HepG2 (cell line): ENCODE measurements around the gene PGS1. TPM values are rescaled to one million over a fixed set of nuclear protein-coding genes. Genes with fewer than 3 reads are reported as not detected.

Source experiments
- EEA1 ChIP-seq: sonication (generic); formaldehyde crosslinking; IDR thresholded peaks from 2 replicates; pipeline ENCODE4 v1.5.1; 2020; ENCODE audit warnings: mild to moderate bottlenecking, missing genetic modification reagents, borderline replicate concordance
- GRHL1 ChIP-seq: sonication (generic); formaldehyde crosslinking; conservative IDR thresholded peaks from 2 replicates; pipeline ENCODE4 v1.8.0; 2022; ENCODE audit warnings: missing genetic modification reagents
- MED13 ChIP-seq: sonication (generic); formaldehyde crosslinking; IDR thresholded peaks from 2 replicates; pipeline ENCODE4 v1.5.0; 2020; ENCODE audit warnings: missing genetic modification reagents
- REPIN1 ChIP-seq: sonication (generic); formaldehyde crosslinking; IDR thresholded peaks from 2 replicates; pipeline ENCODE4 v1.8.0; 2022; ENCODE audit warnings: missing genetic modification reagents, low read depth, mild to moderate bottlenecking, borderline replicate concordance
- REST ChIP-seq, 2 experiments: IDR thresholded peaks; 2 replicates each; pipeline ENCODE4 v1.6.1; 2011 to 2012; ENCODE audit warnings: low read length in 2 of 2, borderline replicate concordance in 1 of 2, low read depth in 1 of 2, mild to moderate bottlenecking in 1 of 2, moderate library complexity in 1 of 2
- TCF7L2 ChIP-seq: IDR thresholded peaks from 2 replicates; pipeline ENCODE4 v1.6.1; 2011; ENCODE audit warnings: mild to moderate bottlenecking, low read depth, low read length, moderate library complexity
- TRAFD1 ChIP-seq: sonication (generic); formaldehyde crosslinking; IDR thresholded peaks from 2 replicates; pipeline ENCODE4 v1.5.1; 2020; ENCODE audit warnings: missing genetic modification reagents, mild to moderate bottlenecking, borderline replicate concordance
- ZBTB49 ChIP-seq: sonication (generic); formaldehyde crosslinking; IDR thresholded peaks from 2 replicates; pipeline ENCODE4 v1.4.0; 2020; ENCODE audit warnings: missing genetic modification reagents, borderline replicate concordance
- ZFP36 ChIP-seq: fragments of 150-350 bp; IDR thresholded peaks from 2 replicates; pipeline ENCODE4 v1.6.1; 2018; ENCODE audit warnings: borderline replicate concordance, low read length, low read depth; ENCODE audit not compliant: partially characterized antibody
- ZNF639 ChIP-seq: conservative IDR thresholded peaks from 2 replicates; pipeline ENCODE4 v1.6.1; 2018; ENCODE audit warnings: missing genetic modification reagents
- ZNF670 ChIP-seq: sonication (generic); formaldehyde crosslinking; IDR thresholded peaks from 2 replicates; pipeline ENCODE4 v1.8.0; 2022; ENCODE audit warnings: mild to moderate bottlenecking, missing genetic modification reagents, borderline replicate concordance
- ZNF766 ChIP-seq: sonication (generic); formaldehyde crosslinking; IDR thresholded peaks from 2 replicates; pipeline ENCODE4 v1.5.0; 2020; ENCODE audit warnings: missing genetic modification reagents, borderline replicate concordance
- ZNF784 ChIP-seq: sonication (generic); formaldehyde crosslinking; IDR thresholded peaks from 2 replicates; pipeline ENCODE4 v1.5.1; 2020; ENCODE audit warnings: missing genetic modification reagents, mild to moderate bottlenecking, borderline replicate concordance
- ZSCAN21 ChIP-seq: sonication (generic); formaldehyde crosslinking; IDR thresholded peaks from 2 replicates; pipeline ENCODE4 v1.8.0; 2022; ENCODE audit warnings: mild to moderate bottlenecking, missing genetic modification reagents, moderate library complexity, borderline replicate concordance
- polyA plus RNA-seq, 8 experiments: library from polyadenylated mRNA; depleted of rRNA in 3 of 8; stranded (reverse) in 7 of 8; unstranded in 1 of 8; fragments of >200 nt; fragmentation: Illumina TruSeq in 4 of 8; extraction: Trizol in 4 of 8; gene quantifications; 2 replicates each; pipeline versions ENCODE4 v1.2.1 to v1.2.3, GENCODE V29; 2011 to 2016; ENCODE audit warnings: low read depth in 4 of 8, missing spikeins in 1 of 8, mixed read lengths in 1 of 8; ENCODE audit not compliant: insufficient read depth in 1 of 8
- total RNA-seq, 5 experiments: library from RNA; depleted of rRNA; stranded (reverse); fragments of >200 nt; fragmentation: Illumina TruSeq; extraction: Trizol; gene quantifications; 2 replicates each; pipeline ENCODE4 v1.2.3, GENCODE V29; 2016; ENCODE audit warnings: low read depth in 1 of 5

PGS1 gene
- total and polyA plus RNA-seq, 2 of the 13 experiments (the other 11 are each of a cell fraction or from before 2014, with no cell fraction given) = 25.9 to 31.5 TPM

- TF ChIP-seq GRHL1 (CRISPR knock-in tag) (no peak), TRAFD1 (CRISPR knock-in tag) (no peak), ZNF766 (no peak), ZSCAN21 (CRISPR knock-in tag) (peak; percentile 90; the same call in 1 of the 2 replicates), ZFP36 (no peak), REST (IDR thresholded peaks at IDR 0.05; ENCODE audit: borderline replicate concordance in 1 of 2, low read depth in 1 of 2, low read length in 2 of 2) (peak in 1 of 2 experiments; percentile 67; a peak in 1 of 4 replicates), TCF7L2 (no peak), ZNF784 (CRISPR knock-in tag) (peak; percentile 98; the same call in 1 of the 2 replicates), ZNF639 (CRISPR knock-in tag) (peak; percentile 81; the same call in 1 of the 2 replicates), ZNF670 (CRISPR knock-in tag) (peak; percentile 92), REPIN1 (CRISPR knock-in tag) (peak; percentile 59; the same call in 1 of the 2 replicates), MED13 (CRISPR knock-in tag) (no peak), ZBTB49 (CRISPR knock-in tag) (peak; percentile 93), EEA1 (peak; percentile 88; the same call in 1 of the 2 replicates)
These were observed at the start of gene PGS1 (continued) for GRCh38 chr17:78378225-78379130.
